H1 (cell line): ENCODE data around the gene KRTAP10-12. TPM values are rescaled to one million over a fixed set of nuclear protein-coding genes. Genes with fewer than 3 reads are reported as not detected.
A peak's percentile ranks its signal among the peaks of the same experiment; 100 is the strongest.

Experiments
- CTCF ChIA-PET: fragments of 300-600 bp; sonication (Branson Sonifier 250); formaldehyde crosslinking; loops from one replicate; lab custom pipeline; 2021; ENCODE audit not compliant: partially characterized antibody; lab: Charles Lee
- POLR2A ChIA-PET: fragments of 300-600 bp; sonication (Branson Sonifier 250); formaldehyde crosslinking; loops from one replicate; lab custom pipeline; 2021; ENCODE audit warnings: inconsistent platforms; ENCODE audit not compliant: partially characterized antibody; lab: Charles Lee
- DNase-seq, 2 experiments: peaks; one replicate each; pipeline versions ENCODE4 v3.0.0 to v3.0.0-alpha.2; 2010 to 2022; ENCODE audit warnings: low spot score in 2 of 2, low read depth in 1 of 2, mixed read lengths in 1 of 2
- FAIRE-seq: peaks from 2 replicates; lab custom pipeline; 2011; peaks lifted over from hg19 to GRCh38; lab: Jason Lieb, UNC
- H2AFZ ChIP-seq: 2 replicates; pipeline ENCODE4 v1.8.1; 2012; ENCODE audit warnings: low read length, inconsistent platforms
- H2AK5ac ChIP-seq: 2 replicates; pipeline ENCODE4 v1.6.1; 2013; ENCODE audit warnings: low read depth, low read length
- H2BK120ac ChIP-seq: replicated peaks from 2 replicates; pipeline ENCODE3; 2013; ENCODE audit warnings: low read depth, low read length, inconsistent platforms
- H2BK12ac ChIP-seq: 2 replicates; pipeline ENCODE4 v1.6.1; 2013; ENCODE audit warnings: low read depth, low read length
- H2BK15ac ChIP-seq: 2 replicates; pipeline ENCODE4 v1.6.1; 2013; ENCODE audit warnings: low read length
- H2BK20ac ChIP-seq: 2 replicates; pipeline ENCODE4 v1.6.1; 2013; ENCODE audit warnings: low read length
- H2BK5ac ChIP-seq: 2 replicates; pipeline ENCODE4 v1.6.1; 2013; ENCODE audit warnings: low read depth, low read length
- H3K14ac ChIP-seq: 2 replicates; pipeline ENCODE4 v1.6.1; 2013; ENCODE audit warnings: inconsistent platforms; ENCODE audit not compliant: insufficient read length
- H3K18ac ChIP-seq: 2 replicates; pipeline ENCODE4 v1.6.1; 2013; ENCODE audit warnings: low read length; ENCODE audit errors: extremely low read depth
- H3K23ac ChIP-seq: 2 replicates; pipeline ENCODE4 v1.6.1; 2013; ENCODE audit warnings: inconsistent platforms; ENCODE audit not compliant: insufficient read length
- H3K23me2 ChIP-seq: 2 replicates; pipeline ENCODE4 v1.6.1; 2013; ENCODE audit warnings: low read depth, low read length
- H3K27ac ChIP-seq: 2 replicates; pipeline ENCODE4 v1.6.1; 2011; ENCODE audit warnings: low read depth, low read length, inconsistent platforms
- H3K27me3 ChIP-seq, 4 experiments: replicated peaks in 1 of 4; 1 replicate in 1 of 4; 2 replicates in 3 of 4; pipeline versions ENCODE4 v1.6.1 to v1.8.1; 2011 to 2013; ENCODE audit warnings: low read length in 3 of 4, mild to moderate bottlenecking in 3 of 4, inconsistent platforms in 2 of 4, mixed read lengths in 2 of 4, moderate library complexity in 1 of 4; ENCODE audit not compliant: control insufficient read depth in 3 of 4, insufficient read depth in 3 of 4; ENCODE audit errors: extremely low read depth in 1 of 4
- H3K36me3 ChIP-seq, 4 experiments: 2 replicates each; pipeline versions ENCODE4 v1.6.1 to v1.8.1; 2011 to 2013; ENCODE audit warnings: mild to moderate bottlenecking in 4 of 4, low read length in 3 of 4, moderate library complexity in 2 of 4, control low read depth in 1 of 4, inconsistent platforms in 1 of 4; ENCODE audit not compliant: insufficient read depth in 4 of 4, control insufficient read depth in 2 of 4
- H3K4ac ChIP-seq: replicated peaks from 2 replicates; pipeline ENCODE3; 2013; ENCODE audit warnings: low read length, low read depth, mixed read lengths, inconsistent platforms; ENCODE audit not compliant: insufficient read length
- H3K4me1 ChIP-seq, 4 experiments: replicated peaks in 1 of 4; 1 replicate in 1 of 4; 2 replicates in 3 of 4; pipeline versions ENCODE4 v1.6.1 to v1.8.1; 2011 to 2013; ENCODE audit warnings: low read length in 3 of 4, inconsistent platforms in 2 of 4, mixed read lengths in 1 of 4; ENCODE audit not compliant: insufficient read depth in 4 of 4, control insufficient read depth in 3 of 4
- H3K4me2 ChIP-seq, 2 experiments: 2 replicates each; pipeline versions ENCODE4 v1.6.1 to v1.8.1; 2011 to 2013; ENCODE audit warnings: low read depth in 2 of 2, low read length in 2 of 2, control low read depth in 1 of 2, inconsistent platforms in 1 of 2, mild to moderate bottlenecking in 1 of 2; ENCODE audit not compliant: insufficient read depth in 1 of 2
- H3K4me3 ChIP-seq, 4 experiments: fragments of 200-600, 300-600 bp in 1 of 4; sonication (generic), shearing (Covaris generic), sonication (Bioruptor Twin) in 1 of 4; 2 replicates each; pipeline versions ENCODE4 v1.5.1 to v1.8.1; 2011 to 2016; ENCODE audit warnings: low read length in 4 of 4, low read depth in 3 of 4, control low read depth in 2 of 4, inconsistent platforms in 2 of 4, mild to moderate bottlenecking in 2 of 4, mixed read lengths in 1 of 4, moderate library complexity in 1 of 4; ENCODE audit not compliant: insufficient read depth in 2 of 4; ENCODE audit errors: extremely low read depth in 1 of 4
- H3K56ac ChIP-seq: replicated peaks from 2 replicates; pipeline ENCODE3; 2013; ENCODE audit warnings: low read depth, mild to moderate bottlenecking, mixed read lengths, low read length, inconsistent platforms; ENCODE audit not compliant: insufficient read length
- H3K79me1 ChIP-seq: 2 replicates; pipeline ENCODE4 v1.6.1; 2013; ENCODE audit warnings: low read depth, low read length, control low read depth
- H3K79me2 ChIP-seq, 2 experiments: 2 replicates each; pipeline versions ENCODE4 v1.6.1 to v1.8.1; 2012 to 2013; ENCODE audit warnings: low read length in 2 of 2, mild to moderate bottlenecking in 2 of 2, inconsistent platforms in 1 of 2; ENCODE audit not compliant: insufficient read depth in 2 of 2, control insufficient read depth in 1 of 2
- H3K9ac ChIP-seq, 4 experiments: replicated peaks in 1 of 4; 1 replicate in 1 of 4; 2 replicates in 3 of 4; pipeline versions ENCODE4 v1.6.1 to v1.8.1; 2011 to 2013; ENCODE audit warnings: low read depth in 3 of 4, low read length in 3 of 4, control low read depth in 2 of 4, mild to moderate bottlenecking in 2 of 4, moderate library complexity in 2 of 4, inconsistent platforms in 1 of 4; ENCODE audit errors: extremely low read depth in 1 of 4
- H3K9me3 ChIP-seq, 2 experiments: 2 replicates each; pipeline versions ENCODE4 v1.6.1 to v1.8.1; 2012 to 2013; ENCODE audit warnings: mild to moderate bottlenecking in 2 of 2, moderate library complexity in 2 of 2, control low read depth in 1 of 2, inconsistent platforms in 1 of 2, low read depth in 1 of 2, low read length in 1 of 2, mixed read lengths in 1 of 2; ENCODE audit not compliant: insufficient read depth in 2 of 2
- H4K20me1 ChIP-seq, 2 experiments: replicated peaks in 1 of 2; 2 replicates each; pipeline versions ENCODE3 to v1.8.1; 2011 to 2013; ENCODE audit warnings: inconsistent platforms in 2 of 2, low read length in 2 of 2, mild to moderate bottlenecking in 1 of 2; ENCODE audit not compliant: insufficient read depth in 2 of 2, control insufficient read depth in 1 of 2
- H4K5ac ChIP-seq: 2 replicates; pipeline ENCODE4 v1.6.1; 2013; ENCODE audit warnings: low read length, low read depth, mixed read lengths, inconsistent platforms; ENCODE audit not compliant: insufficient read length
- H4K8ac ChIP-seq: 2 replicates; pipeline ENCODE4 v1.8.0; 2013; ENCODE audit warnings: mild to moderate bottlenecking, moderate library complexity, low read length, inconsistent platforms; ENCODE audit not compliant: insufficient read depth; ENCODE audit errors: extremely low read depth
- H4K91ac ChIP-seq: replicated peaks from 2 replicates; pipeline ENCODE3; 2013; ENCODE audit warnings: low read length, mixed read lengths, inconsistent platforms; ENCODE audit not compliant: insufficient read length
- EZH2 ChIP-seq: fragments of 200-600 bp; sonication (generic); IDR thresholded peaks from 2 replicates; pipeline ENCODE4 v1.7.1; 2012; ENCODE audit warnings: low read depth, mild to moderate bottlenecking, moderate library complexity, low read length, inconsistent platforms; ENCODE audit not compliant: severe bottlenecking
- HDAC6 ChIP-seq: IDR thresholded peaks from one replicate; pipeline ENCODE4 v1.7.1; 2012; ENCODE audit warnings: low read depth, mild to moderate bottlenecking, inconsistent platforms, low read length, moderate library complexity
- RXRA ChIP-seq: IDR thresholded peaks from 2 replicates; pipeline ENCODE4 v1.6.1; 2011; ENCODE audit warnings: low read depth, mild to moderate bottlenecking, low read length, moderate library complexity; ENCODE audit not compliant: insufficient read depth
- SIRT6 ChIP-seq: IDR thresholded peaks from one replicate; pipeline ENCODE4 v1.7.1; 2012; ENCODE audit warnings: low read length, inconsistent platforms
- TEAD4 ChIP-seq: IDR thresholded peaks from 2 replicates; pipeline ENCODE4 v1.6.1; 2012; ENCODE audit warnings: low read depth, low read length, inconsistent platforms, mixed read lengths
- WGBS, 2 experiments: shearing (Covaris generic) in 1 of 2; methylation state at CpG; one replicate each; pipeline versions ENCODE4 v1.1.6 to v1.1.7; 2013 to 2015; ENCODE audit warnings: low lambda C conversion rate in 2 of 2, mixed read lengths in 2 of 2, inconsistent platforms in 1 of 2, low coverage in 1 of 2, missing lambda C conversion rate in 1 of 2; ENCODE audit not compliant: insufficient replicate concordance in 2 of 2, insufficient coverage in 1 of 2, insufficient read length in 1 of 2; ENCODE audit errors: extremely low coverage in 1 of 2, missing lambda C conversion rate in 1 of 2; 5-methylcytosine and 5-hydroxymethylcytosine counted together
- polyA plus RNA-seq, 7 experiments: library from polyadenylated mRNA; depleted of rRNA in 3 of 7; stranded (reverse) in 5 of 7; unstranded in 2 of 7; fragments of >200 nt in 5 of 7; fragments of 200-250 nt in 2 of 7; gene quantifications; 1 replicate in 5 of 7; 2 replicates in 1 of 7; 4 replicates in 1 of 7; pipeline versions ENCODE4 v1.2.1 to v1.2.3, GENCODE V29; 2011 to 2013; ENCODE audit warnings: missing spikeins in 2 of 7, mixed read lengths in 2 of 7
- total RNA-seq: library from RNA; stranded (reverse); fragmentation: NEBNext Ultra II Directional; extraction: Animal tissue kit (Norgen Biotek cat#: 25700); gene quantifications from 2 replicates; pipeline ENCODE4 v1.2.1, GENCODE V29; 2021

Gene KRTAP10-12
- total and polyA plus RNA-seq, 2 of the 8 experiments (the other 6 are each of a cell fraction or from before 2014, with no cell fraction given), result not detected

- Histone ChIP-seq H2BK20ac (no peak overlapping the region), H3K36me3 (no peaks in the 10 kb centered on the region), H3K23me2 (no peaks in the 10 kb centered on the region), H3K27me3 (no peaks in the 10 kb centered on the region), H3K4me3 (no peak overlapping the region), H4K5ac (no peak overlapping the region), H3K79me2 (no peaks in the 10 kb centered on the region), H3K56ac (no peak overlapping the region), H2BK5ac (no peak overlapping the region), H3K79me1 (no peaks in the 10 kb centered on the region), H3K9me3 (peaks cover 39 to 54% of the 10 kb centered on the region in 2 experiments), H2AFZ (no peak overlapping the region), H3K4me1 (no peaks in the 10 kb centered on the region), H3K4me2 (no peak overlapping the region), H2BK120ac (no peak overlapping the region), H3K4ac (no peak overlapping the region), H4K8ac (no peak overlapping the region), H3K9ac (no peak overlapping the region), H4K91ac (no peak overlapping the region), H2BK15ac (no peak overlapping the region), H3K14ac (no peak overlapping the region), H3K23ac (no peak overlapping the region), H2AK5ac (no peak overlapping the region), H4K20me1 (no peaks in the 10 kb centered on the region), H3K27ac (no peak overlapping the region), H2BK12ac (no peak overlapping the region), H3K18ac (no peak overlapping the region)
- ChIA-PET POLR2A (no interaction called here), CTCF (interaction anchor here (0.6 to 1.1 kb wide), 3 partner anchors 13 to 92 kb away, joined by 3 to 4 read pairs (median 3); no protein-coding TSS in a partner anchor)
- TF ChIP-seq TEAD4, result no peak
- TF ChIP-seq SIRT6, result no peak
- no peak for TF ChIP-seq RXRA
- TF ChIP-seq HDAC6, result no peak
- no peak for TF ChIP-seq EZH2
- DNase-seq (peak in 1 of 2 experiments; percentile 39), FAIRE-seq (no peak)
- WGBS, 2 experiments, result 95% methylated on average over 16 of the region's 17 CpGs; no CpG with 5 or more reads in 1 of the 2 experiments
These were observed 37.9 kb downstream of the KRTAP10-12 start for GRCh38 chr21:44734841-44735240.
